Measurements from ENCODE around the gene BMERB1.
A peak's percentile ranks its signal among the peaks of the same experiment; 100 is the strongest.
"Not testable (repeated sequence)": the region's sequence is repeated elsewhere in the genome, so short reads cannot be mapped to it uniquely, and the experiment has no call there.

BMERB1 gene

DNA sequence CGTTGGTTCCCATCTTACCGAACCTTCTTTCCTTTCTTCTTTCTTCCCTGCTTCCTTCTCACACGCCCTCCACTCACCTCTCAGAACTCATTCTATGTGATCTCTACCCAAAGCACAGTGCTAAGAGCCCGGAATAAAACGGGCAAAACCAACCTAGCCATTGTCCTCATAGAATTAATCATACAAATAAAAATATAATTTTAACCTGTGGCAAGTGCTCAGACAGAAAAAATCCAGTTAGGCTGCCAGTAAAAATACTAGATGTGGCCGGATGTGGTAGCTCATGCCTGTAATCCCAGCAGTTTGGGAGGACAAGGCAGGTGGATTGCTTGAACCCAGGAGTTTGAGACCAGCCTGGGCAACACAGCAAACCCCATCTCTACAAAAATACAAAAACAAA, 27.0 kb downstream of the BMERB1 start:
- no peak for DNase-seq (ENCODE audit: low read depth in 2 of 2)

DNA sequence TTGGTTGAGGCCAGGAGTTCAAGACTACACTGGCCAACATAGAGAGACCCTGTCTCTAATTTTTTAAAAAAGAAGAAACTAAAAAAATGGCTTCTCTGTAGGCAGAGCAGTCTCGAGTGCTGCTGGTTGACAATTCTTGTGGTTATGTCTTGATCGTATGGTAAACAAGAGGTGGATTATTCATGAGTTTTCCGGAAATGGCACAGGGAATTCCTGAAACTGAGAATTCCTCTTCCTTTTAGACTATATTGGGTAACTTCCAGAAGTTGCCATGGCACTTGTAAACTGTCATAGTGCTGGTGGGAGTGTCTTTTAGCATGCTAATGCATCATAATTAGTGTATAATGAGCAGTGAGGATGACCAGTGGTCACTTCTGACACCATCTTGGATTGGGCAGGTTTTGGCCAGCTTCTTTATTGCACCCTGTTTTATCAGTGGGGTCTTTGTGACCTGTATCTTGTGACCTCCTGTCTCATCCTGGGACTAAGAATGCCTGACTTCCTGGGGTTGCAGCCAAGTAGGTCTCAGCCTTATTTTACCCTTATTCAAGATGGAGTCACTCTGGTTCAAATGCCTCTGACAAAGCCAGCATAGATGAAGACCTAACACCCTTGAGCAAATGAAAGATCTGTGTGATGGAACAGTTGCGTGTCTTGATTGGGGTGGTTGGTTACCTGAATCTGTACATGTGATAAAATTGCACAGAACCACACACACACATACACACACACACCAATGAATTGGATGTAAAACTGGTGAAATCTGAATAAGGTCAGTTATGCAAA, 30.2 kb downstream of the BMERB1 start:
- DNase-seq (ENCODE audit: low read depth in 2 of 2), result no peak

DNA sequence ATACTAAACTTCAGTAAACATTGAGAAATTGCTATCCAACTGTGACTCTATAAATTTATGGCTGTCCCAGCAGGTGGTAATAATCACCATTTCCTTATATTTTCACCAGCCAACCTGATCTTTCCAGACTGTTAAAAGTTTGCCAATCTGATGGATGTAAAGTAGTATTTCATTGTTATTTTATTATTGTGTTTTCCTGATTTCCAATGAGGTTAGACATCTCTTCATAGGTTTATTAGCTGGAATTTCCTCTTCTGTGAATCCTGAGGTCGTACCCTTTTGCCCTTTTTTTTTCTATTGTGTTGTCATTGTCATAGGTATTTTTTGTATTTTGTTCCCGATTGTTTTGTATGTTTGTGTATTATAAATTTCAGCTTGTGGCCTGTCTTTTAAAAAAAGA, 31.7 kb downstream of the BMERB1 start:
- DNase-seq (ENCODE audit: low read depth in 2 of 2), result no peak

DNA sequence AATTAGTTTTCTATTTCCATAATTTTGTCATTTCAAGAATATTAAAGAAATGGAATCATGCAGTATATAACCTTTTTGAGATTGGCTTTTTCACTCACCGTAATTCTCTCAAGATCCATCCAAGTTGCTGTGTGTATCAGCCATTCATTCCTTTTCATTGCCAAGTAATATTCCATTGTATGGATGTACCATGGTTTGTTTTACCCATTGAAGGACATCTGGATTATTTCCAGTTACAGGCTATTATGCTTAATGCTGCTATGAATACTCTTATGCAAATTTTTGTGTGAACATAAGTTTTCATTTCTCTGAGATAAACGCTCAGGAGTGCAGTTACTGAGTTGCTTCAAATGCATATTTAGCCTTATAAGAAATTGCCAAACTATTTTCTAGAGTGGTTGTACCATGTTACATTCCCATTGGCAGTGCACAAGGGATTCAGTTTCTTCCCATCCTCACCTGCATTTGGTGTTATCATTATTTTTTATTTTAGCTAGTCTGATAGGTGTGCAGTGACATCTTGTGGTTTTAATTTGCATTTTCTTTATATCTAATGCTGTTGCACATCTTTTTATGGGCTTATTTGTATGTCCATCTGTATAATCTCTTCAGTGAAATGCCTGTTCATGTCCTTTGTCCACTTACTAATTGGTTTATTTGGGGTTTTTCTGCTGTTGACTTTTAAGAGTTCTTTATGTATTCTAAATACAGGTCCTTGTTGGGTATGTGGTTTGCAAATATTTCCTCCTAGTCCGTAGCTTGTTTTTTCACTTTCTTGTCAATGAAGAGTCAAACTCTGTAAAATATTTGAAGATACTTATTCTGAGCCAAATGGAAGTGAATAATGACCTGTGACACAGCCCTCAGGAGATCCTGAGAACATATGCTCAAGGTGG, 32.7 kb downstream of the BMERB1 start:
- DNase-seq (ENCODE audit: low read depth in 2 of 2), result no peak

DNA sequence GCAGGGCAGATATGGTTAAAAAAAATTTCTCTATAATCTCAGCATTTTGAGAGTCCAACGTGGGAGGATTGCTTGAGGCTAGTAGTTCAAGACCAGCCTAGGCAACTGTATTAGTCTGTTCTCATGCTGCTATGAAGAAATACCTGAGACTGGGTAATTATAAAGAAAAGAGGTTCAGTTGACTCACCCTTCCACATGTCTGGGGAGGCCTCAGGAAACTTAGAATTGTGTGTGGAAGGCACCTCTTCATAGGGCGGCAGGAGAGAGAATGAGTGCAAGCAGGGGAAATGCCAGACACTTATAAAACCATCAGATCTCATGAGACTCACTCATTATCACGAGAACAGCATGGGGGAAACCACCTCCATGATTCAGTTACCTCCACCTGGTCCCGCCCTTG, 42.6 kb downstream of the BMERB1 start:
- not testable (repeated sequence) for DNase-seq (ENCODE audit: low read depth in 2 of 2)

DNA sequence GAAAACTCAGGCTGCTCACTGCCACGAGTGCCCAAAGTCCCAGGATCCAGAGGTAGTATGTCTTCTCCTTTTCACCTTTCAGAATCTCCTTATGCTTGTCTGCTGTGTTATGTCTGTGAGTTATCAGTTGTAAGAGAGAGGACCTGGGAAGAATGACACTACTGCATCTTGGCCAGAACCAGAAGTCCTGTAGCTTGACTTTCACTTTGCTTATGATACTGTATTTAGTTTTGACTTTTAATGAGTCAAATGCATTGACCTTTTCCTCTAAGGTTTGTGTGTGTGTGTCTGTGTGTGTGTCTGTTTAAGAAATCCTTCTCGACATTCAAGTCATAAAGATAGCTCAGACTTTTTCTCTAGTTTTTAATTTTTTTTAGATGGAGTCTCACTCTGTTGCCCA, 43.4 kb downstream of the BMERB1 start:
- DNase-seq (ENCODE audit: low read depth in 2 of 2), result no peak

DNA sequence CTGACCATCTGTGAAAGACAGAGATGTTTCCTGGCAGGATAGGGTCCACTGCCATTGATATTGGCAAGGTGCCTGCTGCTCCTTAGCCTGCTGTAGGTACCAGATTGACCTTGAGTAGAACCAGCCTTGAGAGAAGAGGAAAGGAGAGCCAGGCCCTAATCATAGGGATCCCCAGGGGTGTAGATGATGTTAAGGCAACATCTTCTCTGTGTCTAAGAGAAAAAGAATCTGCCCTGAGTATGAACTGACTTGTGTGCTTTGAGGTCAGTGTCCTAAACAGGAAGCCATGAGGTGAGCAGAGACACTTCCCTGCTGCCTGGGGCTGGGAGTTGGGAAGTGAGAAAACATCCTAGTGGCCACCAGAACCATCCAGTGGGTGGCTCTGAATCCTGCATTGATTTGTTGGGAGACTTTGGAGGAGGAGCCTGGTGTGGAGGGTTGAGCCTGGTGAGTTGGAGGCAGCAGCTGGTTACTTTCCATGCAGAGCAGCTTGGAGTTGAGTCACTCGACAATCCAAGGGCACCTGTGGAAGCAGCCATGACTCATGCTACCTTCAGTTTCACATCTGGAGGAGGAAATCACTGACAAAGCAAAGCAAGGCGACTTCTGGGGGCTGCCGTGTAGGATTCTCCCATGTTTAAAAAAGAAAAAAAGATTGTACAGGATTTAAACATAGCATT, 47.8 kb downstream of the BMERB1 start:
- peak in 1 of 2 donors; percentile 24 for DNase-seq (ENCODE audit: low read depth in 2 of 2)

DNA sequence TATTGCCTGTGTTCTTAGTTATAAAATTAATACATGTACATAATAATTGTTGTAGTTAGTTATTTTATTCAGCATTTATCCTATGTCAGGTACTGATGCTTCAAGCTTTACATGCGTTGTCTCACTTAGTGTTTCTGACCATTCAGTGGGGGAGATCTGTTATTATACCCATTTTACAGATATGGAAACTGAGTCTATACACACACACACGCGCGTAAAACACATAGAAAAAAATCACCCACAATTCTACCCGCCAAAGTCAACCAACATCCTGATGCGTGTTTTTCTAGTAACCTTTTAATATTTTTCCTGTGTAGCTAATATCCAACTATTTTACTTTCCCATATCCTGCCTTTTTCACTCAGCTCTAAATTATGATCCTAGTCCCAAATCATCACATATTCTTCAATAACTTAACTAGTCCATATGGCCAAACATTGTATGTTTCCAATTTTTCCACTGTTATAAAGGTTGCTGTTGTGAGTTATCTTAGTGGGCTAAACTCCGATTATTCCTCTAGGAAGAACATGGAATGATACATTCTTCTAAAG, 48.4 kb downstream of the BMERB1 start:
- no peak for DNase-seq (ENCODE audit: low read depth in 2 of 2)

DNA sequence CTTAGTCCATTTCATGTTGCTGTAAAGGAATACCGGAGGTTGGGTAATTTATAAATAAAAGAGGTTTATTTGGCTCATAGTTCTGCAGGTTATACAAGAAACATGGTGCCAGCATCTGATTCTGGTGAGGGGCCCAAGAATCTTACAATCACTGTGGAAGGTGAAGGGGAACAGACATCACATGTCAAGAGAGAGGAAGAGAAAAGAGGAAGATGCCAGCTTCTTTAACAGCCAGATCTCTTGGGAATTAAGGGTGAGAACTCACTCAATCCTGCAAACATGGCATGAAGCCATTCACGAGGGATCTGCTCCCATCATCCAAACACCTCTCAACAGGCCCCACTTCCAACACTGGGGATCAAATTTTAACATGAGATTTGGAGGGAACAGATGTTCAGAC, 49.5 kb downstream of the BMERB1 start:
- DNase-seq (ENCODE audit: low read depth in 2 of 2), result no peak

DNA sequence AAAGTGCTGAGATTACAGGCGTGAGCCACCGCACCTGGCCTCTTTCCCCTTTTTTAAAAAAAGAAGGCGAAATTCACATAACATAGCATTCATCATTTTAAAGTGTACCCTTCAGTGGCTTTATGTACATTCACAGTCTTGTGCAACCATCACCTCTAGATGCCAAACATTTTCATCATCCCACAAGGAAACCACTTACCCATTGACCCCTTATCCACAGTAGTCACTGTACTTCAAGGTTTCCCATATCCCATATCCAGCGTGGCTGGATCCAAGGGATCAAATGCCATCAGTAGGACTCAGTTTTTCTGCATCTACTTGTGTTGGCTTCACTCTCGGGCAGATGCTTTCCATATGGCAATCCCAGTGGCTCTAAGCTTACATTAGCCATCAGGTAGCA, 50.3 kb downstream of the BMERB1 start:
- DNase-seq (ENCODE audit: low read depth in 2 of 2), result no peak

DNA sequence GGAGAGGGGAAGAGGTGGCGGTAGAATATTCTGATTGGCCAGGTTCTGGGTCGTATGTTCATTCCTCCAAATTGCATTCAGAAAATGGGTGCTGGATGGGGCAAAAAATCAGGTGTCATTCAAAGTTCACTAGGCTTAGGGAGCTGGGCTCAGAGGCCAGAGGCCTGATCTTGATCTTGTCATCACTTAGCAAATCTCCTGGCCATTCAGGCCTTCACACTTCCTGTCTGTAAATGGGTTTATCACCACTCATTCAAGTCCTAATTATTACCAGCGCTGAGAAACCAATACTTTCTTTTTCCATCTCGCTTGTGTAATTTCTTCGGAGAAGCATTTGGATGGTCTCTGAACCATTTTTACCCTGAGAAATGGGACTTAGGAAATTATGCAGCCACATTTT, 50.8 kb downstream of the BMERB1 start:
- DNase-seq (ENCODE audit: low read depth in 2 of 2), result no peak

DNA sequence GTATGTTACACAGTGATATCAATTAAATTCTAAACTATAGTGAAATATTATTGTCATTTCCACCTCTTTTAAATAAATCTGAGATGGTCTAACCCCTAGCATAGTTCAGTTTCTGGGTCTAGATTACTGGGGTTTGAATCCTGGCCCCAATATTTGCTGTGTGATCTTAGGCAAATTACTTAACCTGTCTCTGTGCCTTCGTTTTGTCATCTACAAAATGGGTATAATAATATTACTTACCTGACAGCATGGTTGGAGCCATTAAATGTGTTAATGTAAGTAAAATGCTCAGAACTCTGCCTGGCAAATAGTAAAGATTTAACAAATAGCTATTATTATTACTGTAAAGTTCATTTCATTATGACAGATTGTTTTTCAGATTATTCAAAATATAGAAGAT, 52.3 kb downstream of the BMERB1 start:
- DNase-seq (ENCODE audit: low read depth in 2 of 2), result no peak

DNA sequence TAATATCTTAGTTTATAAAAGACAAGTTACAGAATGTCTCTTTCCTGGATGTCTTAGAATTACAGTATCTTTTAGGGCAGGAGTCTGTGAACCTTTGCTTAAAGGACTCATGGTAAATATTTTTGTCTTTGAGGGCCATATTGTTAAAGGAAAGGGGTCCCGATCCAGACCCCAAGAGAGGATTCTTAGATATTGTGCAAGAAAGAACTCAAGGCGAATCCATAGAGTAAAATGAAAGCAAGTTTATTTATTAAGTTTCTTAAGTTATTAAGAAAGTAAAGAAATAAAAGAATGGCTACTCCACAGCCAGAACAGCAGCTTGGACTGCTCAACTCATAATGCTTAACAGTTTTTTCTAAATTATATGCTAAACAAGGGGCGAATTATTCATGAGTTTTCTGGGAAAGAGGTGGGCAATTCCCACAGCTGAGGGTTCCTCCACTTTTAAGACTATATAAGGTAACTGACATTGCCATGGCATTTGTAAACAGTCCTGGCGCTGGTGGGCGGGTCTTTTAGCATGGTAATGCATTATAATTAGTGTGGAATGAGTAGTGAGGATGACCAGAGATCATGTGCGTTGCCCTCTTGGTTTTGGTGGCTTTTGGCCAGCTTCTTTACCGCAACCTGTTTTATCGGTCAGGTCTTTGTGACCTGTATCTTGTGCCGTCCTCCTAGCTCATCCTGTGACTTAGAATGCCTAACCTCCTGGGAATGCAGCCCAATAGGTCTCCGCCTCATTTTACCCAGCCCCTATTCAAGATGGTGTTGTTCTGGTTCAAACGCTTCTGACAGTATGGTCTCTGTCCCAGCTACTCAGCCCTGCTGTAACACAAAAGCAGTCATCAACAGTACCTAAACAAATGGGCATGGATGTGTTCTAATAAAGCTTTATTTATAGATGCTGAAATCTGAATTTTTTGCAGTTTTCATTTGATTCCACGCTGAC, 53.2 kb downstream of the BMERB1 start:
- no peak for DNase-seq (ENCODE audit: low read depth in 2 of 2)

DNA sequence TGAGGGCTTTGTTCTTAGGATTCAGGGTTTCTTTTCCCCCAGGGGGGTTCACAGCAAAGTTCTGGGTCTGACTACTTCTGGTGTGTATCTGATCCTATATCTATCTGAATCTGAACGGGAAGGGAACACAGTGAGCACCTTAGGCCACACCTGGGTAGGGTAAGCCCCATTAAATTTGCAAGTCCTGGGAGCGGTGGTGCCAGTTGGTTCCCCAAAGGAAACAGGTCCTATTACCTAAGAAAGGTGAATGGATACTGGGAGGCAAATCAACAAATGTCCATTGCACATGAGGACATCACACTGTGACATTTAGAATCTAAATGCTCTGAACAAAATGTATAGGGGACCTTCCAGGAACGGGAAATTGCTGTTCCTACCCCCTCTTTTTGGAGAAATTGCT, 54.6 kb downstream of the BMERB1 start:
- no peak for DNase-seq (ENCODE audit: low read depth in 2 of 2)

DNA sequence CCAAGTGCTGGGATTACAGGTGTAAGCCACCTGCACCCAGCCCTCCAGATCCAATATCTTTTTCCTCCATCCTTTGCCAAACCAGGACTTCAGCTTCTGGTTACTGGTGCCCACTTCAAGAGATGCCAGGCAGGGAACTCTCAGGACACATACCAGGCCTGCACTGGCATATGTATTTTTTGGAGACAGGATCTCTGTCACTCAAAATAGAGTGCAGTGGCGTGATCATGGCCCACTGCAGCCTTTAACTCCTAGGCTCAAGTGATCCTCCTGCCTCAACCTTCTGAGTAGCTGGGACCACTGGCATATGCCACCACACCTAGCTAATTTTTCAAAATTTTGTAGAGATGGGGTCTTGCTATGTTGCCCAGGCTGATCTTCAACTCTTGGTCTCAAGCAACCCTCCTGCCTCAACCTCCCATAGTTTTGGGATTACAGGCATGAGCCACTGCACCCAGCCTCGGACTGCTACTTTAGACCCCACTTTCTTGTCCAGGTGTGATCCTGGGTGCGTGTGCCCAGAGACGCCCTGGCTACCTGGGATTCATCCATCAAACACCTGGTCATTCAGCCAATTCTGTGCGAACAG, 55.8 kb downstream of the BMERB1 start:
- DNase-seq (ENCODE audit: low read depth in 2 of 2), result no peak

DNA sequence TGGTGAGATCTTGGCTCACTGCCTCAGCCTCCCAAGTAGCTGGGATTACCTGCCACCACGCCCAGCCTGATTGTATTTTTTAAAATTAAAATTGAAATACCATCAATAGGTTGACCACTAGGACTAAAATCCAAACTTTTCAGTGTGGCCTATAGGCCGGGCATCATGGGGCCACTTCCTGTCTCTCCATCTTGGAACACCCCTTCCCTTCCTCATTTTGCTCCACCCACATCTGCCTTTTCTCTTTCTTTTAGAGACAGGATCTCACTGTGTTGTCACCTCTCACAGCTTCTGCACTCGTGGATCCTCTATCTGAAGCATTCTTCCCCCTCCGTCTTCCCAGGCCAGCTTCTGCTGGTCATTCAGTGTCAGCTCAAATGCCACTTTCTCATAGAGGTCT, 57.0 kb downstream of the BMERB1 start:
- DNase-seq (ENCODE audit: low read depth in 2 of 2), result no peak

DNA sequence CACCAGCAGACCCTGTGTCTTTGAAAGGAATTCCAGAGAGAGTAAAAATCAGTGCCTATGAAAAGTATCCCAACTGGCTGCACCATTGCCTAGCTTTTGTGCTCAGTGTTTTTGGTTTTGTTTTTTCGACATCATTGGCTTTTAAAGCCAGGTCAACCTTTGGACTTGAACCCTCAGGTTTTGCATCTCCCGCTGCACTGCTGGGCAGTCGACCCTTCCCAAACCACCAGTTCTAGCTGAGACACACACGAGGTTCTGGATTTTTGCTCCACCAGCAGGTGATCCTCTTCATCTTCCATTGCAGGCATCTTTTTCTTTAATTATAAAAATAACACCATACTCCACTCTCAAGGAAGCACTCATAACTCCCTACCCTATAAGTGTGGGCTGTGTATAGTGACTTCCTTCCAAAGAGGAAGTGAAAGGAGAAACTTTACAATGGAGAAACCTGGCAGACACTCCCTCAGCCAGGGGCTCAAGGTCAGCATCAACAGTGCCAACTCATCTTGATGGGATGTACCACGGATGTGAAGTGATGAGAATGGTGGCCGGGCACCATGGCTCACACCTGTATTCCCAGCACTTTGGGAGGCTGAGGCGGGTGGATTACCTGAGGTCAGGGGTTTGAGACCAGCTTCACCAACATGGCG, 57.8 kb downstream of the BMERB1 start:
- DNase-seq (ENCODE audit: low read depth in 2 of 2), result no peak

DNA sequence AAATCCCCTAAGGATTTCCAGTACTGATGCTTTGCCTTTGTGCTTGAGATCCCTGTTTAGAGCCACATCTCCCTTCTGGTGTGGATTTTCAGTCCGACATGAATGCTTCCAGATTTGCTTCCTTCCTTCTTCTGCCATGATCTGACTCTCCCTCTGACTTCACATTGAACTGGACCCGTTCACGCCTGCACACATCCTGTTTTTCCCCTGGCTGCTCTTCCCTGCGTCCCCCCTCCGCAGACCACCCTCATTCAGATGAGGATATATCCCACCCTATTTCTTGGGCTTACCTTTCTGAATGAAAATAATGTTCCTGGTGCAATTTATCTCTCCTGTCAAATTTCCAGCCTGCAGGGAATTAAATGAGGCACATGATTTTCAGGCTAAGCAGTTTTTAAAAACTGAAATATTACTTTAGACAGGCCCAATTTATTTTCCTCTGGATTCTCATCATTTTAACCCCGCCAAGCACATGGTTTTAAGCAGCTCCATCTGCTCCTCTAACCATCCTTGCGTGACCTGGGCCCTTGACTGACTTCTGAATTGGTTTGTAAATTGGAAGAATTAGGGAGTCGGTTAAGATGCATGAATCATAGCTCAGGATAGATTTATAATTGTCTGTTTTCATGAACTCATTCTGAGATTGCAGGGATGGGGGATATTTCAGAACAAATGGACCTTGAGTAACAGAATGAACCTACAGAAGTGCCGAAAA, 59.2 kb downstream of the BMERB1 start:
- DNase-seq (ENCODE audit: low read depth in 2 of 2), result no peak

DNA sequence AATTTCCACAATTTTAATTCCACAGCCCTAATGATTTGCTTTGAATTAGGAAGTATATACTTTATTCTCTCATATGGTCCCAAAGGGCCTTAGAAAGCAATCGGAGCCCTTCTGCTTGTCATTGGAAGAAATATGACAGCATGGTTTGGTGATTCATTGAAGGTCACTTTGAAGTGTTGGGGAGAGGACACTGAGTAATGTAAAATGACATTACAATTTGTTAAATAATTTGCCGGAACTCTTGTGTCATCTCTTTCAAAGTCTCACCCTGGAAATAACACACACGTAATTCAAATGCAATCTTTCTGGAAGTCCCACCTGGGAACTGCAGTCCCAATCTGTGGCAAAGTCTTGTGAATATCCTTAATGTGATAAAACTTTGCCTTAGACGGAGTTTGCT, 59.8 kb downstream of the BMERB1 start:
- DNase-seq (ENCODE audit: low read depth in 2 of 2), result no peak

DNA sequence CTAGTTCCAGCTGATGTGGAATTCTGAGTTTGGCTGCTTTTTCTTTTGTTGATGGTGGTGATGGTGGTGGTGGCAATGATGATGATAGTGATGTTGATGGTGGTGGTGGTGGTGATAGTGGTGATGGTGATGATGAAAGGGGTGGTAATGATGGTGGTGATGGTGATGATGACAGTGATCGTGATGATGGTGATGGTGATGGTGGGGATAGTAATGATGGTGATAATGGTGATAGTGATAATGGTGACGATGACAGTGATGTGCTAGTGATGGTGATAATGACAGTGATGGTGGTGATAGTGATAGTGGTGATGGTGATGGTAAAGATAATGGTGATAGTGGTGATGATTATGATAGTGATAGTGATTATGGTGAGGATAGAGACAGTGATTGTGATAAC, 61.5 kb downstream of the BMERB1 start:
- DNase-seq (ENCODE audit: low read depth in 2 of 2), result no peak
